GM12878 (cell line): ENCODE data around the gene CDC14A. TPM values are rescaled to one million over a fixed set of nuclear protein-coding genes. Genes with fewer than 3 reads are reported as not detected.

Source experiments
- ATAC-seq: fragments of 200-7000 bp; cut with Tn5 transposase; 3 replicates; pipeline ENCODE4 v1.9.1; 2020; ENCODE audit warnings: mild to moderate bottlenecking, moderate library complexity
- BruUV-seq: library from RNA; stranded (reverse); fragments of 400-500 nt; replicated peaks from 2 replicates; lab custom pipeline; 2021; lab: Mats Ljungman, UMichigan
- CTCF ChIA-PET: fragments of 300-600 bp; sonication (Branson Sonifier 250); formaldehyde crosslinking; extraction: SDS; loops from one replicate; lab custom pipeline; 2021; ENCODE audit warnings: inconsistent platforms; lab: Yijun Ruan, JAX
- POLR2A ChIA-PET: fragments of 350-600 bp; formaldehyde crosslinking; extraction: SDS; loops from one replicate; lab custom pipeline; 2021; ENCODE audit warnings: inconsistent platforms; lab: Charles Lee
- RAD21 ChIA-PET: fragments of 300-600 bp; sonication (Branson Sonifier 250); formaldehyde crosslinking; loops from one replicate; lab custom pipeline; 2023; ENCODE audit warnings: antibody characterized with exemption; ENCODE audit not compliant: unreplicated experiment; lab: Charles Lee
- SMC1A ChIA-PET: fragments of 300-600 bp; sonication (Branson Sonifier 250); formaldehyde crosslinking; loops from one replicate; lab custom pipeline; 2023; ENCODE audit not compliant: unreplicated experiment, uncharacterized antibody; lab: Charles Lee
- DNase-seq: peaks from one replicate; pipeline ENCODE4 v3.0.0-alpha.2; 2011; ENCODE audit warnings: low read depth, low spot score
- FAIRE-seq: peaks from 3 replicates; lab custom pipeline; 2011; peaks lifted over from hg19 to GRCh38; lab: Jason Lieb, UNC
- H2AFZ ChIP-seq: 2 replicates; pipeline ENCODE4 v1.6.0; 2011; ENCODE audit warnings: low read depth, low read length, control low read depth; ENCODE audit not compliant: control insufficient read depth
- H3K27ac ChIP-seq: 2 replicates; pipeline ENCODE4 v1.5.1; 2011; ENCODE audit warnings: control low read depth; ENCODE audit not compliant: control insufficient read depth, insufficient read depth
- H3K27me3 ChIP-seq, 2 experiments: replicated peaks in 1 of 2; 2 replicates each; pipeline versions ENCODE4 v1.6.0 to v1.6.1; 2011; ENCODE audit warnings: low read length in 1 of 2; ENCODE audit not compliant: control insufficient read depth in 2 of 2, insufficient read depth in 2 of 2
- H3K36me3 ChIP-seq, 2 experiments: 2 replicates each; pipeline ENCODE4 v1.5.1; 2011; ENCODE audit warnings: low read length in 1 of 2; ENCODE audit not compliant: control insufficient read depth in 2 of 2, insufficient read depth in 2 of 2
- H3K4me1 ChIP-seq: 2 replicates; pipeline ENCODE4 v1.6.1; 2011; ENCODE audit warnings: mild to moderate bottlenecking, low read length, moderate library complexity, mixed read lengths; ENCODE audit not compliant: control insufficient read depth, insufficient read depth
- H3K4me2 ChIP-seq: 2 replicates; pipeline ENCODE4 v1.6.0; 2011; ENCODE audit warnings: control low read depth; ENCODE audit not compliant: control insufficient read depth, insufficient read depth
- H3K4me3 ChIP-seq: fragments of 200-600 bp; sonication (generic); 2 replicates; pipeline ENCODE4 v1.5.1; 2016
- H3K79me2 ChIP-seq: 2 replicates; pipeline ENCODE4 v1.6.0; 2011; ENCODE audit warnings: low read length; ENCODE audit not compliant: control insufficient read depth, insufficient read depth
- H3K9ac ChIP-seq: 2 replicates; pipeline ENCODE4 v1.8.0; 2011; ENCODE audit warnings: low read length, control low read depth, mixed read lengths; ENCODE audit not compliant: control insufficient read depth, insufficient read depth
- H3K9me3 ChIP-seq: replicated peaks from 3 replicates; pipeline ENCODE4 v1.5.1; 2011; ENCODE audit warnings: mild to moderate bottlenecking, low read length; ENCODE audit not compliant: control insufficient read depth, insufficient read depth
- H4K20me1 ChIP-seq: 2 replicates; pipeline ENCODE4 v1.6.0; 2011; ENCODE audit not compliant: control insufficient read depth, insufficient read depth
- EP300 ChIP-seq, 2 experiments: fragments of 150-350 bp in 1 of 2; IDR thresholded peaks; 2 replicates each; pipeline ENCODE4 v1.6.1; 2011 to 2012; ENCODE audit warnings: low read depth in 2 of 2, low read length in 2 of 2, borderline replicate concordance in 1 of 2, improper control_type of control experiment in 1 of 2, inconsistent platforms in 1 of 2; ENCODE audit not compliant: control insufficient read depth in 1 of 2
- ETV6 ChIP-seq, 2 experiments: fragments of 450-650 bp in 1 of 2; IDR thresholded peaks in 1 of 2; conservative IDR thresholded peaks in 1 of 2; 2 replicates each; pipeline ENCODE4 v1.6.1; 2014; ENCODE audit warnings: antibody characterized with exemption in 1 of 2, borderline replicate concordance in 1 of 2, low read depth in 1 of 2, mild to moderate bottlenecking in 1 of 2, moderate library complexity in 1 of 2
- FOS ChIP-seq: IDR thresholded peaks from 3 replicates; pipeline ENCODE4 v1.6.1; 2011; ENCODE audit warnings: borderline replicate concordance; ENCODE audit not compliant: insufficient read length; ENCODE audit errors: extremely low read depth
- GATAD2B ChIP-seq: fragments of 450-650 bp; conservative IDR thresholded peaks from 2 replicates; pipeline ENCODE4 v1.6.1; 2017; ENCODE audit warnings: low read depth, mild to moderate bottlenecking, moderate library complexity
- PAX5 ChIP-seq: IDR thresholded peaks from 2 replicates; pipeline ENCODE4 v1.6.1; 2011; ENCODE audit warnings: low read depth, low read length, borderline replicate concordance
- POLR2AphosphoS2 ChIP-seq: IDR thresholded peaks from 2 replicates; pipeline ENCODE4 v1.6.1; 2011; ENCODE audit warnings: low read depth, mild to moderate bottlenecking, low read length, improper control_type of control experiment, moderate library complexity
- SIN3A ChIP-seq: IDR thresholded peaks from 2 replicates; pipeline ENCODE4 v1.6.1; 2012; ENCODE audit warnings: low read depth, low read length, improper control_type of control experiment
- SMC3 ChIP-seq: IDR thresholded peaks from 2 replicates; pipeline ENCODE4 v1.6.1; 2011; ENCODE audit warnings: low read length, improper control_type of control experiment, borderline replicate concordance
- WGBS: methylation state at CpG from one replicate; pipeline ENCODE4 v1.1.6; 2016; ENCODE audit warnings: low lambda C conversion rate; ENCODE audit not compliant: insufficient replicate concordance, insufficient coverage; ENCODE audit errors: missing lambda C conversion rate; 5-methylcytosine and 5-hydroxymethylcytosine counted together
- in situ Hi-C: fragments of 300-500 bp; cut with MboI; formaldehyde crosslinking; loops from 9 replicates; pipeline ENCODE4 v1.14.3; 2018; ENCODE audit warnings: mixed read lengths
- intact Hi-C: fragments of 100-400 bp; cut with micrococcal nuclease; formaldehyde crosslinking; loops from one replicate; pipeline ENCODE4 v1.14.2; 2022; ENCODE audit not compliant: unreplicated experiment
- polyA plus RNA-seq, 11 experiments: library from polyadenylated mRNA; depleted of rRNA in 4 of 11; unstranded in 6 of 11; stranded (reverse) in 5 of 11; fragments of >200 nt; fragmentation: Nextera tagmentation in 4 of 11; fragmentation: Illumina TruSeq in 1 of 11; extraction: Ambion mirVana in 4 of 11; extraction: Trizol in 1 of 11; gene quantifications; 1 replicate in 1 of 11; 2 replicates in 10 of 11; pipeline versions ENCODE4 v1.2.1 to v1.2.3, GENCODE V29; 2011 to 2016; ENCODE audit warnings: inconsistent platforms in 2 of 11, missing spikeins in 2 of 11, low read depth in 1 of 11
- total RNA-seq, 4 experiments: library from RNA; depleted of rRNA in 3 of 4; stranded (reverse); fragments of >200 nt in 3 of 4; fragmentation: Illumina TruSeq in 1 of 4; extraction: Trizol in 1 of 4; gene quantifications; 2 replicates each; pipeline versions ENCODE4 v1.2.1 to v1.2.3, GENCODE V29; 2013 to 2021
- TF ChIP-seq, protein P1 (sequence below): fragments of 450-650 bp; IDR thresholded peaks from 2 replicates; pipeline ENCODE4 v1.6.1; 2016; ENCODE audit warnings: mild to moderate bottlenecking

CDC14A gene
- total and polyA plus RNA-seq, 10 of the 15 experiments (the other 5 are each of a cell fraction or from before 2014, with no cell fraction given): 1.5 to 7.1 (median 5.5) TPM

DNA sequence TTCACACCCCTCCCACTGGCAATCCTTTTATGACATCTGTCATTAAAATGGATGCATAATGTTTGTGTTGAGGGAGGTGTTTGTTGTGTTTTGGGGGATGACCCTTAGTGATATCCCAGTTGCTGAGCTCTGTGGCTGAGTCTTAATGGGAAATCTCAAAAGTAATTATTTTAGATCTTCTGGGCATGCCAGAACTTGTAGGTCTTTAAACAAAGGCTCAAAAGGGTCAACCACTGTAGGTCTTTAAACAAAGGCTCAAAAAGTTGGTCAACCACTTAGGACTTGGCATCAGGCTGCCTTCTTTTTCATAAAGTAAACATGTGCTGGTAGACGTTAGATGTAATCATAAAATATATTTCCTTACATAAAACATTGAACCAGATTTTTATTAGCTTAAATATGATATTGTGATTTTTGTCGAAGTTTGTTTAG lies 78.0 kb downstream of the CDC14A start:
- H3K4me3 ChIP-seq: no peak overlapping the region
- H3K9ac ChIP-seq: no peak overlapping the region
- H3K79me2 ChIP-seq: no peaks in the 10 kb centered on the region
- ChIA-PET POLR2A (no interaction called here), SMC1A (interaction anchor here (0.5 to 1.8 kb wide), 5 partner anchors 15 to 525 kb away, joined by 3 to 5 read pairs (median 3); no protein-coding TSS in a partner anchor), RAD21 (no interaction called here), CTCF (interaction anchor here (0.6 to 1.4 kb wide), 3 partner anchors 10 to 464 kb away, joined by 3 to 6 read pairs (median 4); no protein-coding TSS in a partner anchor)
- H3K36me3 ChIP-seq: no peaks in the 10 kb centered on the region; a peak in 1 of 4 replicates
- no peak overlapping the region for H2AFZ ChIP-seq
- H3K9me3 ChIP-seq: no peaks in the 10 kb centered on the region; the same call in 2 of the 3 replicates
- H3K27ac ChIP-seq: no peak overlapping the region
- TF ChIP-seq GATAD2B (no peak), POLR2AphosphoS2 (no peak), FOS (no peak), ETV6 (conservative IDR thresholded peaks at IDR 0.05 in 1 of 2, IDR thresholded peaks at IDR 0.05 in 1 of 2; ENCODE audit: borderline replicate concordance in 1 of 2, low read depth in 1 of 2) (no peak), EP300 (IDR thresholded peaks at IDR 0.05; ENCODE audit: borderline replicate concordance in 1 of 2, control insufficient read depth in 1 of 2, low read depth in 2 of 2, low read length in 2 of 2) (no peak), SIN3A (no peak), PAX5 (no peak), SMC3 (no peak)
- TF ChIP-seq, protein P1, sequence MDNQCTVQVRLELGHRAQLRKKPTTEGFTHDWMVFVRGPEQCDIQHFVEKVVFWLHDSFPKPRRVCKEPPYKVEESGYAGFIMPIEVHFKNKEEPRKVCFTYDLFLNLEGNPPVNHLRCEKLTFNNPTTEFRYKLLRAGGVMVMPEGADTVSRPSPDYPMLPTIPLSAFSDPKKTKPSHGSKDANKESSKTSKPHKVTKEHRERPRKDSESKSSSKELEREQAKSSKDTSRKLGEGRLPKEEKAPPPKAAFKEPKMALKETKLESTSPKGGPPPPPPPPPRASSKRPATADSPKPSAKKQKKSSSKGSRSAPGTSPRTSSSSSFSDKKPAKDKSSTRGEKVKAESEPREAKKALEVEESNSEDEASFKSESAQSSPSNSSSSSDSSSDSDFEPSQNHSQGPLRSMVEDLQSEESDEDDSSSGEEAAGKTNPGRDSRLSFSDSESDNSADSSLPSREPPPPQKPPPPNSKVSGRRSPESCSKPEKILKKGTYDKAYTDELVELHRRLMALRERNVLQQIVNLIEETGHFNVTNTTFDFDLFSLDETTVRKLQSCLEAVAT: no peak
- FAIRE-seq: no peak
- WGBS: 94% methylated on average over 2 of the region's 2 CpGs
- no peaks in the 10 kb centered on the region for H4K20me1 ChIP-seq
- no peaks in the 10 kb centered on the region for H3K27me3 ChIP-seq
- H3K4me2 ChIP-seq: no peak overlapping the region
- in situ Hi-C loops: no loop called here
- H3K4me1 ChIP-seq: peaks cover 3% of the 10 kb centered on the region; the same call in 1 of the 2 replicates
- ATAC-seq: no peak
- intact Hi-C loops: no loop called here
- no peak for DNase-seq
- no TSS peak for BruUV-seq
